UCSD-AML1 (cell line): ENCODE data around the gene STAC2.

Source experiments
- DNase-seq: peaks from one replicate; lab custom pipeline; 2025; ENCODE audit not compliant: unreplicated experiment; lab: John Stamatoyannopoulos, UW

Gene STAC2

GRCh38 chr17:39209317-39210092, 16.2 kb downstream of the STAC2 start:
- peak; percentile 44 for DNase-seq

GRCh38 chr17:39208893-39209292, 16.9 kb downstream of the STAC2 start:
- DNase-seq = no peak

GRCh38 chr17:39208136-39208535, 17.6 kb downstream of the STAC2 start:
- DNase-seq = no peak

- no peak for DNase-seq
Measured at GRCh38 chr17:39205112-39205526, 20.6 kb downstream of the STAC2 start.

GRCh38 chr17:39204245-39204644, 21.5 kb downstream of the STAC2 start:
- no peak for DNase-seq

GRCh38 chr17:39200957-39201510, 24.7 kb downstream of the STAC2 start:
- DNase-seq = no peak

- DNase-seq = peak; percentile 83
Measured at GRCh38 chr17:39200070-39200879, 25.5 kb downstream of the STAC2 start, which contains the start of gene RPL19. Gene RPL19, plus strand, starts transcription at chr17:39200283. Its CDS starts 62 bp downstream, at chr17:39200345.

- peak; percentile 83 for DNase-seq
Measured at GRCh38 chr17:39199820-39200069, 26.0 kb downstream of the STAC2 start.

GRCh38 chr17:39198186-39198566, 27.6 kb downstream of the STAC2 start:
- no peak for DNase-seq

GRCh38 chr17:39197380-39198185, 28.2 kb downstream of the STAC2 start, which contains the start of gene CACNB1:
Gene CACNB1, minus strand, starts transcription at chr17:39197669. Its CDS starts 174 bp downstream, at chr17:39197495.
- DNase-seq = peak; percentile 73

- DNase-seq = no peak
Measured at GRCh38 chr17:39196808-39197291, 28.9 kb downstream of the STAC2 start.

- DNase-seq = no peak
Measured at GRCh38 chr17:39196241-39196807, 29.4 kb downstream of the STAC2 start.

- DNase-seq = no peak
Measured at GRCh38 chr17:39195568-39196160, 30.1 kb downstream of the STAC2 start.

- DNase-seq = no peak
Measured at GRCh38 chr17:39194985-39195524, 30.7 kb downstream of the STAC2 start.

- DNase-seq = no peak
Measured at GRCh38 chr17:39194089-39194984, 31.4 kb downstream of the STAC2 start.

- DNase-seq = no peak
Measured at GRCh38 chr17:39193346-39193745, 32.4 kb downstream of the STAC2 start.

GRCh38 chr17:39192901-39193300, 32.8 kb downstream of the STAC2 start:
- DNase-seq = no peak

- DNase-seq = no peak
Measured at GRCh38 chr17:39191750-39192510, 33.8 kb downstream of the STAC2 start.
